Nucleus accumbens (tissue), 56 donors: ENCODE data around the gene UBA52.

Source experiments
- DNase-seq, 56 donors: peaks; one replicate each; lab custom pipeline; 2025; lab: John Stamatoyannopoulos, UW

Gene UBA52

DNA sequence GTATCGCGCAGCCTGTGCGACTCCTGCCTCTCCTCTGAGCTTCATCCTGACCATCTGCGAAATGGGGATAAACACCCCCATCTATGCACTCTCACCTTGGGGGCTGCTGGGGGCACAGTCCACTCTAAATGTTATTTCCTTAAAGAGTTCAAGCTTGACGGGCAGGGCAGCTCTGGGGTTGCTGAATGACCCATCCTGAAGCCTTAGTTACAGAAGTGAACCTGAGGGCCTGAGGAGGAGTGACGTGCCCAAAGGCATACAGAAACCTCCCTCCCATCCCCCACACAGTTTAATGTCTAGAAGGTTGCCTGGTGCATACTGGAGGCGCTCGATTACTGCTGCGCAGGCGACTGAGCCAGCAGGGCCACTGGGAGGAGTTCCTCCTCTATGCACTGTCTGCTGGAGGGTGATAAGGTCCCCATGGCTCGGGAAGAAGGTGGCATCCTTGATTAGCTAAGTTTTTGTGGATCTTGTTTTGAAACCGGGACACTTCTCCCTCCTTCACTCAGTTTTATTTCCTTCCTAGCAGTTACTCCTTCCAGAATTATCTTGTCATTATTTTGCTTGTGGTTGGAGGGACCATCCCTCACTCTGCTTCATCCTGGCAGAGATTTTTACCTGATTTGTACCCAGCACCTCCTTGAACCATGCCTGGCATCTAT is 27.7 kb upstream of the UBA52 start:
- DNase-seq = peak in 27 of 56 donors; percentile 11 to 60 (median 32)

DNA sequence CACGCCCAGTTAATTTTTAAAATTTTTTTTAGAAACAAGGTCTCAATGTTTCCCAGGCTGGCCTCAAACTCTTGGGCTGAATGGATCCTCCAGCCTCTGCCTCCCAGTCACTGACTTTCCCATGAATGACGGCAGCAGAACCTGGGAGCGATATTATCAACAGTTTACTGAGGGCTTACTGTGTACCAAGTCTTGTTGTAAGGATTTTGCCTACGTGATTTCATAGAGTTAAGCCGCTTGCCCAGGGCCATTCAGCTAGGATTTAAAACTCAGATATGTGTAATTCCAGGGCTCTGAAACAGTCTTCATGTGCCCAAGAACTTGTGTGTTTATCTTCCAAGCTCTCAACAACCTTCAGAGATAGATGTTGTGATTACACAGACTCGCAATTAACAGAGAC is 20.0 kb upstream of the UBA52 start:
- DNase-seq = no peak

DNA sequence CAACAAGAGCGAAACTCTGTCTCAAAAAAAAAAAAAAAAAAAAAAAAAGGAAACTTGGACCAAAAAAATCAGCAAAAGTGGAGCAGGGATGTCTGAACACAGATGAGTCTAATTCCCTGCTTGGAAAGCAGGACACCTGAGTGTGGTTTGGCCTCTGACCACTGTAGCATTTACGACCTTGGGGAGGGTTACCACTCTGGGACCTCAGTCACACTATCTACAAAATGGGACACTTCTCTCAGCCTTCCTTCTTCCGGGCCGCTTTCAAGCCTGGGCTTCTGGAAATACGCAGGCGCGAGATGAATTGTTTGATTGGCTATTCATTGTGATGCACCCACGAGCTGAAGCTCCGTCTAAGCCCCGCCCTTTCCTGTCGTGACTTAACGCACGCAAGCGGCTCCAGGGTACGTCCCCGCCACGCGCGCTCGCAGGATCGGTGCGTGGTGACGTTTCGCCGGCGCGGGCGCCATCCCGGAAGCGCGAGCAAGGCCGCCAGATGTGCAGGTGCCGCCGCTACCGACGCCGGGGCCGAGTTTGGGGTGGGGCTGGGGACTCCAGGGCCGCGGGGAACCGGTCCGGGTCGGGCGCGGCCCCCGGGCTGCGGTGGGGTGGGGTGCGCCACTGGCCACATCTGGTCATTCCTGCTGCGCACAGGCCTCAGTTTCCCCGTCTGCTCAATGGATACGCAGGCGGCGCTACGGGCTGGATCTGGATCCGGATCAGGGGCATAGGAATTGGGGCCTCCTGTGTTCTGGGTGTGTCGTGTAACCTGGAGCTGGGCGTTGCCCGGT is 14.1 kb upstream of the UBA52 start, which contains the start of gene KXD1:
Gene KXD1, plus strand, starts transcription at position 460 of the 791 bp plus-strand sequence. CDS start 4,187 bp downstream, outside the sequence.
- DNase-seq = peak; percentile 37 to 99 (median 93)

DNA sequence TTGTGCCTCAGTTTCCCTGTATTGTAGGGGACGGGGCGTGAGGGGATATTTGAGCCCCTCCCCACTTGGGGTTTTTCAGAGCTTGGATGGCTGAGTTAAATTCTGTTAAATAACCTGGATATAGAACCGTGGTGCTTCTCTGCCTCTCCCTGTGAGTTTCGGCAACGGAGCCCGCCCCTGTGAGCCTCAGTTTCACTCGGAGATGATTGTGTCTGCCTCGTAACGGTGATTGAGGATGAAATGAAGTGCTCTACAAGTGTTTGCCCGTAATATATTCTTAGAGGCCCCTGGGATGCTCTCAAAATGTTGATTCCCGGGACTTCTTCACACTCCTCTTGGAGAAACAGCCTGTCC is 13.5 kb upstream of the UBA52 start:
- peak in 2 of 56 donors; percentile 13 to 46 for DNase-seq

DNA sequence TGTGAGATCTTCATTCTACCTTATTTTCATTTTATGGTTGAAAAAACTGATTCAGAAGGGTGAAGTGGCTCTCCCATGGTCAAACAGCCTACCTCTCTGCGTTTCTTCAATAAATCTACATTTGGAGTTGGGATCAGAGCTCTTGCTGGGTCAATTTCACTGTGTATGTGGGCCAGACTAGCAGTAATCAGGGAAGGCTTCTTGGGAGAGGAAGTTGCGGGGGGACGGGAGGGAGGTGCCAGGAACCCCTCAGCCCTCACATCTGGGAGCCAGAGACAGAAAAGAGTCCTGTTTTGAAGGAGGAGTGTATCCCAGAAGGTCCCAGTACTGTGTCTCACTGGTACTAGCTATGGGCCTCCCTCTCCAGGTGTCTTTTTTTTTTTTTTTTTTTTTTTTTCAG is 13.1 kb upstream of the UBA52 start:
- DNase-seq = no peak

DNA sequence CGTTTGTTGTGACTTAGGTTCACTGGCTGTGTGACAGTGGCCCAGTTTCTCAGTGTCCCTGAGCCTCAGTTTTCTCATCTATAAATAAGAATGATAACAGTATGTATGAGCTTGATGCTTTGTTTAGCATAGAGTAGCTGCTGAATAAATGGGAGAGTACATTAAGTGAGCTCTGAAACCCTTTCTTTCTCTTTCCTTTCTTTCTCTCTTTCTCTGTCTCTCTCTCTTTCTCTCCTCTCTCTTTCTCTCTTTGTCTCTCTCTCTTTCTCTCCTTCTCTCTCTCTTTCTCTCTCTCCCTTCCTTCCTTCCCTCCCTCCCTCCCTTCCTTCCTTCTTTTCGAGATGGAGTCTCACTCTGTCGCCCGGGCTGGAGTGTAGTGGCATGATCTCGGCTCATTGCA is 12.0 kb upstream of the UBA52 start:
- DNase-seq = no peak

DNA sequence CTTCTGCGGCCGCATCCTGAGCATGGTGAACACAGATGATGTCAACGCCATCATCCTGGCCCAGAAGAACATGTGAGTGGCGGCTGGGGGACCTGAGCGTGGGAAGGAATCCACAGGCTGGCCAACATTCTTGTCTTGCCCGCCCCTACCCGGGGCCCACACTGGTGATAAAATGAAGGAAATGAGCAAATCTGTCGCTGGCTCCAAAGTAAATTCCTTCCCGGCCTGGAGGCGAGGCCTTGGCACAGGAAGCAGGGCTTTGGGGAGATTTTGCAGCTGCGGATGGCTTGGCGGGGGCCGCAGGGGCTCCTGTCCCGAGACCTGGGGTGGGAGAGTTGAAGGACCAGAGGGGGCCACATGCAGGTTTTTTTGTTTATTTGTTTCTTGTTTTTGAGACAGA is 9.6 kb upstream of the UBA52 start:
- no peak for DNase-seq

DNA sequence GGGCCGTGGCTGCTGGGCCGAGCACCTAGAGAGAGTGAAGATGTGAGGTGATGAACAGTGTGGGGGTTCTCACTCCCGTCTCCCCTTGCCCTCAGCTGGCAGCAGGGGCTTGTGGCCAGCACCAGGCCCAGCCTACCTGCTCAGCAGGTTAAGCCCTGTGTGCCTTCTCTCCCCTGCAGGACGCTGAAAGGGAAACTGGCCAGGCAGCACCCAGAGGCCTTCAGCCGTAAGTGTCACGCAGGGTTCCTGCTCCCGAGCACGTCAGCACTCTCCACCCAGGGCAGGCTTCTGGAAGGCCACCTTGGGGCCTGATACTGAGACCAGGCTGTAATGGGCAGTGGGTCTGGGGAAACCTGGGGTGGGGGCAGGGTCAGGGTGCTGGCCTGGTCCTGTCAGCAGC is 4.7 kb upstream of the UBA52 start:
- DNase-seq = no peak

DNA sequence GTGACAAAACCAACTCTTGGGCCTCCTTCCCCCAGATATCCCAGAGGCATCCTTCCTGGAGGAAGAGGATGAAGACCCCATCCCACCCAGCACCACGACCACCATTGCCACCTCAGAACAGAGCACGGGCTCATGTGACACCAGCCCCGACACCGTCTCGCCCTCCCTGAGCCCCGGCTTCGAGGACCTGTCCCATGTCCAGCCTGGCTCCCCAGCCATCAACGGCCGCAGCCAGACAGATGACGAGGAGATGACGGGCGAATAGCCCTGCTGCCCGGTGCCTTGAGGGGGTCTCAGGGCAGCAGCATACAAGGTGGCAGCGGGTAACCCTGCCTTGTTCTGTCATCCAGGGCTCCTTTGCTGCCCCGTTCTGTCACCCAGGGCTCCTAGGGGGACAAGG is 3.3 kb upstream of the UBA52 start:
- no peak for DNase-seq

DNA sequence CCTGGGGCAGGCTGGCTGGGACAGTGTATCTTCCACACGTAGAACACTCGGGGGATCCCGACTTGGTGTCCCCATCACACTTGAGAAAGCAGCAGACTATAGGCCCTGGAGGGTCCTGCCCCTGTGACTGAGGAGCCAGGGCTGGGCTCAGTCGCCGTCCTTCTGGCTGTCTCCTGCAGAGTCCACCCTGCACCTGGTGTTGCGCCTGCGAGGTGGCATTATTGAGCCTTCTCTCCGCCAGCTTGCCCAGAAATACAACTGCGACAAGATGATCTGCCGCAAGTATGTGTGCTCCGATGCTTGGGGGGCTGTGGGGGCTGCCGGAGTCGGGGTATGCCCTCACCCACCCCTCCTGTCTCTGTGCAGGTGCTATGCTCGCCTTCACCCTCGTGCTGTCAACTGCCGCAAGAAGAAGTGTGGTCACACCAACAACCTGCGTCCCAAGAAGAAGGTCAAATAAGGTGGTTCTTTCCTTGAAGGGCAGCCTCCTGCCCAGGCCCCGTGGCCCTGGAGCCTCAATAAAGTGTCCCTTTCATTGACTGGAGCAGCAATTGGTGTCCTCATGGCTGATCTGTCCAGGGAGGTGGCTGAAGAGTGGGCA is 3.1 kb downstream of the UBA52 start:
- DNase-seq = no peak

DNA sequence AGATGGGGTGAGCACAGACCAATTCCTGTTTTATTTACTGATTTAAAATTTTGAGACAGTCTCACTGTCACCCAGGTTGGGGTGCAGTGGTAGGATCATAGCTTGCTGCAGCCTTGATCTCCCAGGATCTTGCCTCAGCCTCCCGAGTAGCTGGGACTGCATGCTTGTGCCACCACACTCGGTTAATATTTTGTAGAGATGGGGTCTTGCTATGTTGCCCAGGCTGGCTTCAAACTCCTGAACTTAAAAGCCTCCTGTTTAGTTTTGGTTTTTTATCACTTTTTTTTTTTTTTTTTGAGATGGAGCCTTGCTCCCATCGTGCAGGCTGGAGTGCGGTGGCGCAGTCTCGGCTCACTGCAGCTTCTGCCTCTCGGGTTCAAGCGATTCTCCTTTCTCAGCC is 4.7 kb downstream of the UBA52 start:
- no peak for DNase-seq

DNA sequence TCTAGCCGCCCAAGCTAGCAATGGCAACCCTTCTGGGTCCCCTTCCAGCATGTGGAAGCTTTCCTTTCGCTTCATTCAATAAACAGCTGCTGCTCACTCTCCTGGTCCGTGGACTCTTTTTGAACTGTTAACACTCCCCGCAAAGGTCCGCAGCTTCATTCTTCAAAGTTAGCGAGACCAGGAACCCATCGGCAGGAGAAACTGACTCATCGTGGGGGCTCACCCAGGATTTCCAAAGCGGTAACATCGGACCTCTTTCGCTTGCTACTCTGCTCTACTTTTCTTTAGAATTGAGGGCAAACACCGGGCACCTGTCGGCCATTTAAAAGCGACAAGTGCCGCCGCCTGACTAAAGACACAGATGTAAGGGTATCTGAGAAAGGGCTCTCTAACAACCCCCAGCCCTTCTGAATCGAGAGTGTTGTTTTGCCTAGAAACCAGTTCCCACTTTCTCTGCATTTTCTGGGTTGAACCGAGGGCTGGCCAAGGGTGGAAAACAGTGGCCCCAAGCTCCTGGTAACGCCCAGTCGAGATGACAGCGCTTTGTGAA is 5.8 kb downstream of the UBA52 start:
- no peak for DNase-seq

DNA sequence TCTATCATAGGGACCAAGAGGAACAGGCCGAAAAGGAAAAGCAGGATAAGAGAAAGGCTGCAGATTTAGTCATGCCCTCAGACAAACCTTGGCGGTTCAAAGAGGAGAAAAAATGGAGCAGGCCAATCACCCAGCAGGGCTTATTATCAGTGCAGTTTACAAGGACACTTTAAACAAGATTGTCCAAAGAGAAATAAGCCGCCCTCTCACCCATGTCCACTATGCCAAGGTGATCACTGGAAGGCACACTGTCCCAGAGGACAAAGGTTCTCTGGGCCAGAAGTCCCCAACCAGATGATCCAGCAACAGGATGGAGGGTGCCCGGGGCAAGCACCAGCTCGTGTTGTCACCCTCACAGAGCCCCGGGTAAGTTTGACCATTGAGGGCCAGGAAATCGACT is 8.7 kb downstream of the UBA52 start:
- DNase-seq = no peak

DNA sequence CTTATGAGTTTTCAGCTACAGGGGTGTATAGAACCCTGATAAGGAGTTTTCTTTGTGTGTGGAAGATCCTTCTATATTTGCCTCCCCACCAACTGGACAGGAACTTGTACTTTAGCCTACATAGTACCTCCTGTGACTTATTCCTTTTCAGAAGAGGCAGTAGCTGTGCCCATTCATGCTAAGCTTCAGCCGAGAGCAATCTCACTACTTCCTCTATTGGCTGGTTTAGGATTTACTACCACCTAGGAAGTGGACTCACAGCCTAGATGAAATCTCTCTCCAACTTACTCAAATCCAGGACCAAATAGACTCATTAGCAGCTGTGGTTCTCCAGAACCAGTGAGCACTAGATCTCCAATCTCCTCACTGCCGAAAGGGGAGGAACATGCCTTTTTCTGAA is 14.6 kb downstream of the UBA52 start:
- DNase-seq = no peak

DNA sequence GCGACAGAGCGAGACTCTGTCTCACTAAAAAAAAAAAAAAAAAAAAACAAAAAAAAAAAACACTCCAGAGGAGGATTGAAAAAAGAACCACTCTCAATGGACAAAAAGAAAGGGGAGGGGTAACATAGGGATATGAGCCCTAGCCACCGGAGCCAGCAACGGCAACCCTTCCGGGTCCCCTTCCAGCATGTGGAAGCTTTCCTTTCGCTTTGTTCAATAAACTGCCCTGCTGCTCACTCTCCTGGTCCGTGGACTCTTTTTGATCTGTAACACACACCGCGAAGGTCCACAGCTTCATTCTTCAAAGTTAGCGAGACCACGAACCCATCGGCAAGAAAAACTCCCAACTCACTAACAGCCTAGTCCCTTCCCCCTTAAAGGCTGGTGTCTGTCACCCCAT is 15.9 kb downstream of the UBA52 start:
- DNase-seq = no peak

DNA sequence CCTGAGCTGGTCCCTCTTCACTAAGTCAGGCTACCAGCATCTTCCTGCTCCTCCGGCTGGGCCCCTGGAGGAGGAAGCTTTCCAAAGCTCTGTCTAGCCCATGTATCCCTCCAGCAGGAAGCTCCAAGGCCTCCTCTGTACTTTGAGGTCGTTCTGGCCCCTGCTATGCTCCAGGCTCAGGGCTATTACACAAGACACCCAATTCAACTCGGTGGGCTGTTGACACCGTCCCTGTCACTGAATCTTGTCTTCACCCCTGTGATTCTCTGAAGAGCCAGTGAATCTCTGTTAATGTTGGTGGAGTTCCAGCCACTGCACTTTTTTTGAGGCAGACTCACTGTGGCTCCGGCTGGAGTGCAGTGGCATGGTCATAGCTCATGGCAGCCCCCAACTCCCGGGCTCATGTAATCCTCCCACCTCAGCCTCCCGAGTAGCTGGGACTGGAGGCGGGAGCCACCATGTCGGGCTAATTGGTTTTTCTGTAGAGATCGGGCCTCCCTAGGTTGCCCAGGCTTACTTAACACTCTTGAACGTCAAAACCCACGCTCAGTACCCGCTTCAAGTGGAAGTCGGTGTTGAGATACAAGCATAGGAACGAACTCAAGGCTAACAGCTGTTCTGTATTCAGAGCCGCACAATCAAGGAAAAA is 16.4 kb downstream of the UBA52 start:
- no peak for DNase-seq

DNA sequence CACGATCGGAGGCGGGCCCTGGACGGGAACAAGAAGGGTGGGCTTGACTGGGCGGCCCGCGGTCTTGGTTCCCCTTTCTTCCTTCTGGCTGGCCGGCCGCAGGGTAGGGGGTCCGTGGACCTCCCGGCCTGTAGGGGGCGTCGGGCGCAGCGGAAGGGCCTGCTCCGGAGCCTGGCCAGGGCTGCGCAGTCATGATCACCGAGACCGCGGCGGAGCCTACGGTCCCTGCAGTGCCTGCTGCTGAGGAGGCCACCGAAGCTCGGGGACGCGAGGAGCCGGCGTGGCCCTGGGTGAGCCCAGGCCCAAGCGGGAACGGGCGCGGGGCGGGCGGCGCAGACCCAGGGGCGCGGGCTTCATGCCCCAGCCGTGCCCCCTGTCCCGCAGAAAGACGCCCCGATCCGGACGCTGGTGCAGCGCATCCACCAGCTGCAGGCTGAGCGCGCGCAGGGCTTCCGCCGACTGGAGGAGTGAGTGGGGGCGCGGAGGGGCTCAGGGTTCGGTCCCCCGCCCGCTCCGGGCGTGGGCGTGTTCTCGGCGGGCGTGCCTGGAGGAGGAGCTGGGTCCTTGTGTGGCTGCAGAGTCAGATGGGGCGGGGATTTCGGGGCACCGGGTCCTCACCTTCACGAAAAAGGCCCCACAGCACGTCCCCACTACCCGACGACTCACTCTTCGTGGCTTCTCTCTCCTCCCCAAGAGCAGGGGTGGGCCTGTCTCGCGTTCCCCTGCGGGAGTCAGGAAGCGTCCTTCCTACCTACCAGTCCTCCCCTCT is 17.1 kb downstream of the UBA52 start, which contains the start of gene REX1BD:
Gene REX1BD, plus strand, starts transcription at position 188 of the 769 bp plus-strand sequence. Its CDS starts 4 bp downstream, at position 192.
- peak in 55 of 56 donors; percentile 29 to 89 (median 76) for DNase-seq

DNA sequence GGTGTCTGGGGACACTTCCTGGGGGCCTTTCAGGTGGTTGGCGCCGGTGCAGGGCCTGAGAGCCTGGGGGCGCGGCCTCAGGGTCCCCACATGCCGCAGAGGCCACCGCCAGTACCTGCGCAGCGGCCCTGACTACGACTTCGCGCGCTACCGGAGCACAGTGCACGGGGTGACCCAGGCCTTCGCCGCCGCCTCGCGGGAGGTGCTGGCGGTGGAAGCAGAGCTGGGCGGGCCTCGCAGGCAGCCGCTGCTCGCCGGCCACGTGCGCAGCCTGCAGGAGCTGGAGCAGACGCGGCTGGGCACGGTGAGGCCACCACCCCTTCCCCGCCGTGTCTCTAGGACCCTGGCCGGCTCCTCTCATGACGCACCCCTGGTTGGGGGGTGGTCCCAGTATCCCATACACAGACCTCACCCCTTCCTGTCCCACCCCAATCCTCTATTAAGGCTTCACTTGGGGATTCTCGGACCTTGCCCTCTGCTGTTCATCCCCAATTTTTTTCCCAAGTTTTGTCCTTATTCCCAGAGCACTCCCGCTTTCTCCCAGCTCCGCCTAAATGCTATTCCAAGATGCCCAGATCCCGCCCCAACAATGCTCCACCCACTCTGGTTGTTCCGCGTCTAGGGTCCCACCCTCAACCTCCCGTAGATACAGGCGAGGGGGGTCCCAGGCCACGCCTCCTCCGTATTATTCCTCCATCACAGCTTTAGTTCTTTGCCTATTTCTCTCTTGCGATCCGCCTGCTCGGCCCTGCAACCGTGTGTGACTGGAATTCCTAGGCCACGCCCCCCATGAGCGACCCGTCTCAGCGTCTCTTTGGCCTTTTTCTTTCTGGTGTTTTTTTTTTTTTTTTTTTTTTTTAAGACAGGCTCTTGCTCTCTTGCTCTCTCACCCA is 18.0 kb downstream of the UBA52 start:
- DNase-seq = peak in 31 of 56 donors; percentile 18 to 67 (median 46)
